H9 (cell line): ENCODE measurements around the gene AP2A1. TPM values are rescaled to one million over a fixed set of nuclear protein-coding genes. Genes with fewer than 3 reads are reported as not detected.

ENCODE experiments used
- DNase-seq: peaks from one replicate; pipeline ENCODE4 v3.0.0-alpha.2; 2017
- H2AFZ ChIP-seq: one replicate; pipeline ENCODE4 v1.6.1; 2013; ENCODE audit warnings: mild to moderate bottlenecking, low read length, control low read depth, moderate library complexity
- H2AK5ac ChIP-seq: 2 replicates; pipeline ENCODE4 v1.6.1; 2013; ENCODE audit warnings: low read length, control low read depth, mixed read lengths; ENCODE audit not compliant: insufficient read length
- H2BK120ac ChIP-seq: one replicate; pipeline ENCODE4 v1.6.1; 2013; ENCODE audit warnings: low read depth, mild to moderate bottlenecking, low read length, control low read depth, inconsistent platforms; ENCODE audit not compliant: poor library complexity, severe bottlenecking
- H2BK12ac ChIP-seq: 2 replicates; pipeline ENCODE4 v1.6.1; 2013; ENCODE audit warnings: low read length, control low read depth, mixed read lengths, low read depth; ENCODE audit not compliant: insufficient read length
- H2BK15ac ChIP-seq: 2 replicates; pipeline ENCODE4 v1.6.1; 2013; ENCODE audit warnings: low read depth, low read length, control low read depth
- H2BK20ac ChIP-seq: one replicate; pipeline ENCODE4 v1.6.1; 2013; ENCODE audit warnings: low read depth, mild to moderate bottlenecking, low read length, control low read depth, inconsistent platforms; ENCODE audit not compliant: poor library complexity, severe bottlenecking
- H2BK5ac ChIP-seq: 2 replicates; pipeline ENCODE4 v1.6.1; 2013; ENCODE audit warnings: low read length, control low read depth, mixed read lengths; ENCODE audit not compliant: insufficient read length
- H3K14ac ChIP-seq: 2 replicates; pipeline ENCODE4 v1.6.1; 2013; ENCODE audit warnings: low read length, control low read depth; ENCODE audit not compliant: insufficient read depth
- H3K18ac ChIP-seq: 2 replicates; pipeline ENCODE4 v1.6.1; 2013; ENCODE audit warnings: low read depth, mild to moderate bottlenecking, mixed read lengths, low read length, control low read depth; ENCODE audit not compliant: insufficient read length
- H3K23ac ChIP-seq: 2 replicates; pipeline ENCODE4 v1.6.1; 2013; ENCODE audit warnings: low read length, control low read depth, mixed read lengths, low read depth; ENCODE audit not compliant: insufficient read length
- H3K23me2 ChIP-seq: 2 replicates; pipeline ENCODE4 v1.6.1; 2013; ENCODE audit warnings: low read depth, mild to moderate bottlenecking, mixed read lengths, low read length, control low read depth; ENCODE audit not compliant: insufficient read length, poor library complexity, severe bottlenecking
- H3K27ac ChIP-seq: 2 replicates; pipeline ENCODE4 v1.5.1; 2013; ENCODE audit warnings: low read length, control low read depth, mixed read lengths, low read depth; ENCODE audit not compliant: insufficient read length
- H3K27me3 ChIP-seq: 2 replicates; pipeline ENCODE4 v1.6.1; 2013; ENCODE audit warnings: low read length, control low read depth, inconsistent platforms; ENCODE audit not compliant: insufficient read depth
- H3K4ac ChIP-seq: 2 replicates; pipeline ENCODE4 v1.6.1; 2013; ENCODE audit warnings: low read depth, mild to moderate bottlenecking, control low read depth, inconsistent platforms, low read length, moderate library complexity
- H3K4me1 ChIP-seq: 2 replicates; pipeline ENCODE4 v1.6.1; 2013; ENCODE audit warnings: low read length, control low read depth, inconsistent platforms; ENCODE audit not compliant: insufficient read depth
- H3K4me2 ChIP-seq: 2 replicates; pipeline ENCODE4 v1.6.1; 2013; ENCODE audit warnings: low read length, control low read depth, mixed read lengths; ENCODE audit not compliant: insufficient read length, insufficient read depth
- H3K56ac ChIP-seq: 2 replicates; pipeline ENCODE4 v1.6.1; 2013; ENCODE audit warnings: low read depth, mild to moderate bottlenecking, mixed read lengths, low read length, control low read depth; ENCODE audit not compliant: insufficient read length
- H3K79me1 ChIP-seq: 2 replicates; pipeline ENCODE4 v1.6.1; 2013; ENCODE audit warnings: low read depth, mild to moderate bottlenecking, moderate library complexity, low read length, control low read depth, inconsistent platforms; ENCODE audit not compliant: insufficient read depth, poor library complexity, severe bottlenecking
- H3K79me2 ChIP-seq: 2 replicates; pipeline ENCODE4 v1.6.1; 2013; ENCODE audit warnings: low read length, control low read depth, inconsistent platforms; ENCODE audit not compliant: insufficient read depth
- H3K9ac ChIP-seq: 2 replicates; pipeline ENCODE4 v1.6.1; 2013; ENCODE audit warnings: low read length, control low read depth, mixed read lengths; ENCODE audit not compliant: insufficient read length; ENCODE audit errors: extremely low read depth
- H3K9me3 ChIP-seq: one replicate; pipeline ENCODE4 v1.6.1; 2013; ENCODE audit warnings: low read depth, low read length, inconsistent platforms; ENCODE audit not compliant: control insufficient read depth
- H3T11ph ChIP-seq: one replicate; pipeline ENCODE4 v1.6.1; 2013; ENCODE audit warnings: mild to moderate bottlenecking, low read length, control low read depth, inconsistent platforms
- H4K20me1 ChIP-seq: one replicate; pipeline ENCODE4 v1.6.1; 2013; ENCODE audit not compliant: control insufficient read depth, insufficient read length, insufficient read depth
- H4K5ac ChIP-seq: 2 replicates; pipeline ENCODE4 v1.6.1; 2013; ENCODE audit warnings: low read depth, mild to moderate bottlenecking, mixed read lengths, low read length, control low read depth; ENCODE audit not compliant: insufficient read length
- H4K8ac ChIP-seq: replicated peaks from 2 replicates; pipeline ENCODE4 v1.6.1; 2013; ENCODE audit warnings: low read length, control low read depth, mixed read lengths, low read depth; ENCODE audit not compliant: insufficient read length
- H4K91ac ChIP-seq: 2 replicates; pipeline ENCODE4 v1.6.1; 2013; ENCODE audit warnings: low read depth, mild to moderate bottlenecking, moderate library complexity, mixed read lengths, low read length, control low read depth; ENCODE audit not compliant: insufficient read length
- H3K27ac Mint-ChIP-seq, 3 experiments: 2 replicates in 2 of 3; 3 replicates in 1 of 3; pipeline ENCODE4 v1.8.0; 2020 to 2021; ENCODE audit warnings: mixed read lengths in 3 of 3, mild to moderate bottlenecking in 1 of 3, moderate library complexity in 1 of 3
- H3K27me3 Mint-ChIP-seq: 2 replicates; pipeline ENCODE4 v1.8.0; 2021; ENCODE audit warnings: low read depth, mild to moderate bottlenecking, moderate library complexity, mixed read lengths
- H3K36me3 Mint-ChIP-seq, 3 experiments: 2 replicates in 2 of 3; 3 replicates in 1 of 3; pipeline ENCODE4 v1.8.0; 2020 to 2021; ENCODE audit warnings: low read depth in 3 of 3, mixed read lengths in 3 of 3; ENCODE audit not compliant: insufficient read depth in 1 of 3
- H3K4me1 Mint-ChIP-seq, 2 experiments: 2 replicates each; pipeline ENCODE4 v1.8.0; 2020; ENCODE audit warnings: mixed read lengths in 2 of 2
- H3K4me3 Mint-ChIP-seq, 2 experiments: 2 replicates in 1 of 2; 3 replicates in 1 of 2; pipeline ENCODE4 v1.8.0; 2020 to 2021; ENCODE audit warnings: mild to moderate bottlenecking in 2 of 2, mixed read lengths in 2 of 2, moderate library complexity in 1 of 2
- H3K9me3 Mint-ChIP-seq, 2 experiments: 2 replicates in 1 of 2; 3 replicates in 1 of 2; pipeline ENCODE4 v1.8.0; 2020; ENCODE audit warnings: mild to moderate bottlenecking in 2 of 2, mixed read lengths in 2 of 2, moderate library complexity in 1 of 2
- CTCF ChIP-seq: fragments of 200-600 bp; sonication (generic); conservative IDR thresholded peaks from 3 replicates; pipeline ENCODE4 v1.8.0; 2021; ENCODE audit warnings: antibody characterized with exemption, mild to moderate bottlenecking
- WGBS: extraction: QIAGEN DNeasy Blood & Tissue Kit; methylation state at CpG from one replicate; pipeline ENCODE4 v1.1.7; 2013; ENCODE audit warnings: missing lambda C conversion rate, low lambda C conversion rate, mixed read lengths; ENCODE audit not compliant: insufficient read length; ENCODE audit errors: extremely low coverage; 5-methylcytosine and 5-hydroxymethylcytosine counted together
- total RNA-seq: library from RNA; stranded (reverse); gene quantifications from 2 replicates; pipeline ENCODE4 v1.2.1, GENCODE V29; 2021

AP2A1 gene
- total RNA-seq, 1 experiment from 2014 or later: 108 TPM

GRCh38 chr19:49852631-49853126 is 85.9 kb downstream of the AP2A1 start:
- Histone ChIP-seq H3K23me2 (peaks cover 10% of the 10 kb centered on the region), H3K4me2 (peak overlapping the region; percentile 90), H2BK15ac (no peak overlapping the region), H4K8ac (no peak overlapping the region), H3K14ac (no peak overlapping the region), H2BK120ac (no peak overlapping the region), H3K4me1 (no peaks in the 10 kb centered on the region; the same call in 1 of the 2 replicates), H3K4ac (no peak overlapping the region), H2BK12ac (no peak overlapping the region), H3K79me2 (peaks cover 9% of the 10 kb centered on the region; the same call in 1 of the 2 replicates), H2BK5ac (no peak overlapping the region), H3K27me3 (no peaks in the 10 kb centered on the region), H3K9me3 (no peaks in the 10 kb centered on the region), H2BK20ac (no peak overlapping the region), H3K56ac (no peak overlapping the region), H2AFZ (no peak overlapping the region), H3K79me1 (peaks cover 11% of the 10 kb centered on the region), H4K20me1 (peaks cover 6% of the 10 kb centered on the region), H3K18ac (no peak overlapping the region), H3T11ph (no peak overlapping the region), H4K91ac (no peak overlapping the region), H3K23ac (no peak overlapping the region), H4K5ac (no peak overlapping the region), H3K27ac (no peak overlapping the region), H3K9ac (no peak overlapping the region), H2AK5ac (no peak overlapping the region)
- H3K27ac Mint-ChIP-seq: peak overlapping the region in 2 of 3 experiments; percentile 22 to 34; a peak in 3 of 7 replicates
- peaks cover 35 to 60% (median 52%) of the 10 kb centered on the region in 3 experiments for H3K36me3 Mint-ChIP-seq
- H3K4me1 Mint-ChIP-seq: peaks cover 22 to 27% of the 10 kb centered on the region in 2 experiments
- no peak for DNase-seq
- no peaks in the 10 kb centered on the region; the same call in none of the 2 replicates for H3K27me3 Mint-ChIP-seq
- WGBS: no CpG with 5 or more reads among the region's 14 CpGs
- peaks cover 0 to 4% of the 10 kb centered on the region in 2 experiments; a peak in 2 of 5 replicates for H3K9me3 Mint-ChIP-seq
- no peak for TF ChIP-seq CTCF
- H3K4me3 Mint-ChIP-seq: peak overlapping the region; percentile 80 to 81
